NCI-H1694 treated with DMSO at 0.1 percent for 48 hours (cell line): ENCODE data around the gene TAF7L.

ENCODE experiments used
- DNase-seq: peaks from one replicate; lab custom pipeline; 2025; lab: John Stamatoyannopoulos, UW

The TAF7L gene

GRCh38 chrX:101223226-101223625, 67.9 kb downstream of the TAF7L start:
- DNase-seq, result no peak

- no peak for DNase-seq
Observed at GRCh38 chrX:101220662-101221260, 70.4 kb downstream of the TAF7L start.

GRCh38 chrX:101219864-101220346, 71.2 kb downstream of the TAF7L start:
- no peak for DNase-seq

GRCh38 chrX:101219116-101219863, 71.8 kb downstream of the TAF7L start, which contains the start of gene DRP2:
DRP2 (plus strand) TSS chrX:101219786; CDS start chrX:101231648, 11,862 bp downstream.
- DNase-seq, result no peak
